Stimulated activated CD4-positive, alpha-beta T cell treated with anti-CD3 and anti-CD28 coated beads, Interleukin-1b, Interleukin-23, amount 100 ng/mL, for 1 hour (primary cell): ENCODE measurements around the gene FBF1.

Experiments used
- DNase-seq, 2 donors: peaks; one replicate each; pipeline ENCODE4 v3.0.0-alpha.2; 2020; ENCODE audit warnings: low read depth in 2 of 2

Gene FBF1

GRCh38 chr17:75950421-75950820, 9.6 kb upstream of the FBF1 start:
- DNase-seq = no peak

GRCh38 chr17:75945211-75945610, 4.4 kb upstream of the FBF1 start:
- DNase-seq = no peak

GRCh38 chr17:75943491-75943890, 2.6 kb upstream of the FBF1 start:
- DNase-seq = no peak

GRCh38 chr17:75942473-75942872, 1.6 kb upstream of the FBF1 start:
- no peak for DNase-seq

- DNase-seq = no peak
Observed at GRCh38 chr17:75941442-75941819, 589 bp upstream of the FBF1 start.

DNA sequence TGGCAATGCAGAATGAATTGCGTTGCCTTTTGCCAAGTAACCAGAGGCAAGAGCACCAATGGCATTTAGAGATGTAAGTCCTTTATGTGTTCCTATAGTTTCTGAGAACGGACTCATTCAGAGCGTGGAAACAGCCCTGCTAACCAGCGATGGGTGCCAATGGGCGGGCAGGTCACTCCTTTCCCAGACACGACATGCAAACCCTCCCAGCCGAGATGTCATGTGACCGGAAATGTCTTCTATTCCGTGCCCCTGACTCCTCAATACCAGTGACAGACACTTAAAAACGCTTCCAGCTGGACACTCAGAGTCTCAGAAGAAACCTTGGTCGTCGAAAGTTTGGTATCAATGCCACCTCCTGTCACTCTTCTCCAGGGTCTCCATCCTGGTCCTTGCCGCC, 3.2 kb downstream of the FBF1 start:
- DNase-seq = no peak

GRCh38 chr17:75933808-75934207, 7.0 kb downstream of the FBF1 start:
- no peak for DNase-seq

DNA sequence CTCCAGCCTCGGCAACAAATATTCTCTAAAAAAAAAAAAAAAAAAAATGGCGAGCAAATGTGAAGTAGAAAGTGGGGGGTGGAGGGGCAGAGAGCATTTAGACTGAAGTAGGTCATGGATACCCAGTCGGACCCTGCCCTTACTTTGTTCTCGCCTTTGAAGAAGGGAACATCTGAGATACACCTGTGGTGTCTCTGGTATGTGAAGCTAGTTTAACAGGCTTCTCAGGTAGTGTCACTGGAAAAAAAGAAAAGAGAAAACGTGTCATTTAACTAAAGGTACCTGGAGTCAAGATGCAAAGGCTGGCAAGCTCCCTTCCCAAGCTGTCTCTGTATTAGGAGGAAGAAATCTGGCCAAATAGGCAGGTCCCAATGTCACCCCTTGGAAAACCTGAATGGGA, 8.0 kb downstream of the FBF1 start:
- no peak for DNase-seq

- DNase-seq = no peak
Observed at GRCh38 chr17:75931062-75931461, 9.8 kb downstream of the FBF1 start.

DNA sequence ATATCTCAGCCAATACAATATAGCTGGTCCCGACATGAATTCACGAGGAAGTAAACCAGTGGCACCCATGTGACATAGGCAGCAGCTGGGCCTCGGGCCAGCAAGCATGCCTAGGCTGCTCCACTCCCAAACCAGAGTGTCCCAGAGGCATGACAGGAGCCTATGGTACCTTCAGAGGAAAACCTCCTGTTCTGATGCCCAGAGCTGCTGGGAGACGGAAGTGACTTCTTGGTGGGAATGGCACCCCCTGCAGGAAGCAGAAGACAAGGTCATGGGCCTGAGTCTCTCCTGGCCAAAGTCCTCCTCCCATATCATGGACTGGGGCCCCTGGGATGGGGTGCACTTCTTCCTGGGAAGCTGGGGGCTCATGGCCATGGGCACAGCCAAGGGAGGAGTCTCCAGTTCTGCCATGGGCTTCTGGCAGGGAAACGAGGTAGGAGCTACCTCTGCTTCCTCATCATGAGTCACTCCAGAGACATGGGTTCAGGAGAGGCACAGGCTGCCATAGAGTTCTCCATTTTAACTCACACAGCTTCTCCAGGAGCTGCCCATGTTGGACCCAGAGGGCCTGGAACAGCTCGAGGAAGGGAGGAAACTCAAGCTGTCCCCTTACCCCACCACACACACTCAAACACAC, 13.4 kb downstream of the FBF1 start:
- no peak for DNase-seq

GRCh38 chr17:75926456-75926855, 14.4 kb downstream of the FBF1 start:
- DNase-seq = no peak

DNA sequence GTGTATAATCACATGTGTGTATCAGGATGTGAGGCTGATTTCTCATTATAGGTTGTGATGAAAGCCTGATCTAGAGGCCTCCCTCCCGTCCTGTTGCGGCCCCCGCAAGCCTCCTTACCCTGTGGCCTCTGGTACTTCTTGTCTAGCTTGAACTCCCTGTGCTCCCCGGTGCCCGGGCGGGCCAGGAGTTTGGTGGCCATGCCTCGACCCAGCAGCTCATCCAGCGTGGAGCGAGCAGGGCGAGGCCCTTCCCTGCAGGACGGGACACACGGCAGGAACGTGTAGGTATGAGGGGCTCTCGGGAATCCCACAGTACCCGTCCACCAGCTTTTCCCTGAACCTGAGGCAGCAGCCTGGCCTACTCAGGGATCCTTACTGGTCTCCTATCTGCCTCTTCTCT, 14.9 kb downstream of the FBF1 start:
- no peak for DNase-seq

DNA sequence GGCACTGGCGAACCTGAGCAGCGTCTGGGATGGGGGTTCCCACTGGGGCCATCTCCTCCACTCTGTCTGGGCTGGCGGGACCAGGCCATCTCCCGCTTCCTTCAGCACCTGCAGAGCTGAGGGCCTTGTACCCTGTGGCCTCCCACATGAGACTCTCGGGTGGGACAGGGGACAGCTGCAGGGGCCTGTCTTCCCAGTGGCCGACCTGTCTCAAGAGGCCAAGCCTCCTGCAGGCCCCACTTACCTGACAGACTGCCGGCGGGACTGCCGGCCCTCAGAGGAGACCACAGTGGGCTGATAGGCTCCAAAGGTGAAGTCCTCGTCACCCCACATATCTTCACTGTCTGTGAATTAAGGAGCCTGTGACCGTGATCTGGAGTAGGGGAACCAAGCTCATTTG, 15.7 kb downstream of the FBF1 start:
- no peak for DNase-seq

DNA sequence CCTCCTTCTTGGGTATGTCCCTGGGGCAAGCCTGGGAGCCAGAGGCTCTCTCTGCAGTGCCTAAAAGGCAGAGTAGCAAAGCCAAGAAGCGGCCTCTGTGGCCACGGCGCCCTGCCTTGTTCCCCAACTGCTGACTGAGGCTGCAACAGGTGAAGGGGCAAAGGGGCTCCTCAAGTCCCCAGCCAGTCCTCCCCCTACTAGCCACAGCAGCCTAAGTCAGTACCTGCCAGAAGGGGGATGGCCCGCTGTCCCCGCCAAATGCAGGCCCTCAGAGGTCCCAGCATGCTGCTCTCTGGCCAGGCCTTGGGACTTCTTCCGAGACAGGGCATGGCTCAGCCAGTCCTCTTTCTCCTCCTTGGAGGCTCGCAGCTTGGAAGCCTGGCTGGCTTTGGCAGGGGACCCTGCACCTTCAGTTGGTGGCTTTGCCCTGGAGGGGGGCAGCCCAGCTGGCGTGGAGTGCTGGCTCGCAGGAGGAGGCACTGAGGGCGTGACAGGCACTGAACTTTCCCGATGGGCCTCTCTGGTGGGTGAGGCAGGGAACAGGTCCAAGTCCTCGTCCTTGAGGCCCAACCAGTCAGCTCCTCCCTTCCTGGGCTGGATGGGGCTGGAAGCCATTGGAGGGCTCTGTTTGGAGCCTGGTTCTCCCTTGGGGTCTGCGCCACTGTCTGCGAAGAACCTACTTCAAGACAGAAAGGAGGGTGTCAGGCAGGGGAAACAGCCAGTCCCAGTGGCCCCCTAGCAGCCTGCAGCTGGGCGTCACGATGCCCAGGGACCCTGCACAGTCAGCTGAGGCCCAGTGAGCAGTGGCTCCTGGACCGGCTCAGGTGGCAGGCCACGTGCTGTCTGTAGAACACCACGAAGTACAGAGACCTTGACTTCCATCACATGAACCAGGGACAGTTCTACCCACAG, 17.6 kb downstream of the FBF1 start:
- no peak for DNase-seq

GRCh38 chr17:75922173-75922961, 18.5 kb downstream of the FBF1 start:
- no peak for DNase-seq

GRCh38 chr17:75921596-75921995, 19.2 kb downstream of the FBF1 start:
- DNase-seq = no peak

- no peak for DNase-seq
Observed at GRCh38 chr17:75920045-75920560, 20.7 kb downstream of the FBF1 start.

DNA sequence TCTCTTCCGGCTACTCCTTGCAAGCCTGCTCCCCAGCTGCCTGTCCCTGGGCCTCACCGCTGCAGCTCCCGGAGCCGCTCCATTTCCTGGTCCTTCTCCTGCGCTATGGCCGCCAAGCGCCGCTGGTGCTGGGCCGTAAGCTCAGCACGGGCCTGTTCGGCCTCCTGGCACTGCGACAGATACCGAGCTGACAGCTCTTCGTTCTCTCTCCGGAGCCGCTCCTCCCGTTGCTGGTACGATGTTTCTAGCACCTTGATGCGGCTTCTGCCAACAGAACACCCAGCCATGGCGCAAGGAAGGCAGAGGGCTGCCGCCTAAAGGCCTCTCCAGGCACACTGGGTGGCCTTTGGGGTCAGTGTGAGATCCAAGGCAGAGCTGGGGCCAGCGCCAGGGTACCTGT, 21.2 kb downstream of the FBF1 start:
- DNase-seq = no peak

DNA sequence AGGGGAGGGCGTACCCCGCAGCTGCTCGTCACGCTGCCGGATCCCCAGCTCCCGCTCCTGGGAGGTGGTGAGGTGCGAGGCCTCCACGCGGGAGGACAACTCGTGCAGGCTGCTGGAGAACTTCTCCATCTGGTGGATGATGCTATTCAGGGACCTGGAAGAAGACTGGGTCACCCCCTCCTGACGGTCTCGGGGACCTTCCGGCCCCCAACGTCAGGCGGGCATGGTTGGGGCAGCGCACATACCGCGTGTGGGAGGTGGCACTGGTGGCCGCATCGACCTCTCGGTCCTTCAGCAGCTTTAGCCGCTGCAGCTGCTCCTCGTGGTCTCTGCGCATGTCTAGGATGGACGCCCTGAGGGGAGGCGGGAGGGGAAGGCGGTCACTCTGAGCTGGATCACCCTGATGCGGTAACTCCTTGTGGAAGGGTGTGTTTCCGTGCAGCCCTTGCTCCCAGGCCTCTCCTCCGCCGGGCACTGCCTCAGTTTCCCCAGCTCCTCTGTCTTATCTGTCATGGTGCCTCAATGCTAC, 22.9 kb downstream of the FBF1 start:
- DNase-seq = no peak

DNA sequence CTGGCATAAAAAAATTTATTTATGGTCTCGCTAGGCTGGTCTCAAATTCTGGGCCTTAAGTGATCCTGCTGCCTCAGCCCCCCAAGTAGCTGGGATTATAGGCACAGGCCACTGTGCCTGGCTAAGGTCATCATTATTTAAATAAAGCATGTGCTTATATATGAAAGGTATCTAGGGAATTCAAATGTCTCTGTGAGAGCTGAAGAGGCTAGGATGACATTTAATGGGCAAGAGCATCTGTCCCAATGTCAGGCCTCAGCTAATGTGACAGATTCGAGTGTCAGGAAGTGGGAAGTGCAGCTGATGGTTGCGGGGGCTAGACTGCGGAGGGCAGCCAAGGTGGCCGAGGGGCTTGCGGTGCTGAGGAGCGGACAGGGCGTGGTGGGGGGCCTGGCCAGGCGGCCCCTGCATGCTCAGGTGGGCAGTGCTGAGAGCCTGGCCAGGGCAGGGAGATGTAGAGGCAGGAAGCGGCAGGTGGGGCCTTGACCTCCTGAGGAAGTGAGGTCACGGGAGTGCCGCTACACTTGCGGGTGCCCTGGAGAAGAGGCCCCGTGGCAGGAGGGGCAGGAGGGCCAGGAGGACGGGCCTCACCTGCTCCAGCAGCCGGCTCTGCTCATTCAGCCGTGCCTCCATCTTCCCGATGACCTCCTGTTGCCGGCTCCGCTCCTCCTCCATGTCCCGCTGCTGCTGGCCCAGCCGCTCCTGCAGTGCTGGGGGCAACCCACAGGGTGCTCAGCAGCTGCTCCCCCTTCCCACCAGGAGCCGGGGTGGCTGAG, 23.5 kb downstream of the FBF1 start:
- DNase-seq = no peak

DNA sequence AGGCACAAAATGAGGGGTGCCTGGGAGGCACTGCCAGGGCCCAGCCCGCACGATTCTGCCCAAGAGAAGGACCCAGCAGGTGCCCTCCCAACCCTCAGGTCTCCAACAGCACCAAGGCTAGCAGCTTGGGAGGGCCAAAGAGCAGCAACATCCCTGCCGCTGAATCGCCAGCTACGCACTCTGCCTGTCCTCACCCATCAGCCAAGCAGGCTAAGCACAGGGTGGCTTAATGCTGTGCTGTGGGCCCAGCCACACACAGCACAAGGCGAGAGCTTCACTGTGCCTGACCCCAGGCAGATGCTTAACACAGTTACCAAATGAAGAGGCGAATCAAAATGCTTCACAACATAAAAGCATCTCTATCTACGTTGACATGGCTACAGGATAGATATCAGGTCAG, 25.6 kb downstream of the FBF1 start:
- no peak for DNase-seq
